Cardiac muscle cell (in vitro differentiated cells and primary cell): ENCODE data around the gene KIAA0930. TPM values are rescaled to one million over a fixed set of nuclear protein-coding genes. Genes with fewer than 3 reads are reported as not detected.
A peak's percentile ranks its signal among the peaks of the same experiment; 100 is the strongest.

Source experiments
- DNase-seq, 2 donors: peaks; one replicate each; pipeline versions ENCODE4 v3.0.0 to v3.0.0-alpha.2; 2010 to 2017; ENCODE audit warnings: low read depth in 1 of 2, low spot score in 1 of 2
- H3K27ac ChIP-seq: fragments of 200-600 bp; sonication (generic); 2 replicates; pipeline ENCODE4 v1.5.1; 2016
- H3K27me3 ChIP-seq: fragments of 200-600 bp; sonication (generic); 2 replicates; pipeline ENCODE4 v1.6.0; 2016; ENCODE audit warnings: control low read depth
- H3K36me3 ChIP-seq: fragments of 200-600 bp; sonication (generic); 2 replicates; pipeline ENCODE4 v1.5.1; 2016; ENCODE audit warnings: control low read depth
- H3K4me1 ChIP-seq: fragments of 200-600 bp; sonication (generic); 2 replicates; pipeline ENCODE4 v1.8.1; 2017; ENCODE audit warnings: low read depth, mild to moderate bottlenecking, mixed run types
- H3K4me3 ChIP-seq: fragments of 200-600 bp; sonication (generic); 2 replicates; pipeline ENCODE4 v1.5.1; 2016; ENCODE audit warnings: mild to moderate bottlenecking
- H3K9me3 ChIP-seq: fragments of 200-600 bp; sonication (generic); 2 replicates; pipeline ENCODE4 v1.5.1; 2017; ENCODE audit warnings: low read depth, mild to moderate bottlenecking, control low read depth
- polyA plus RNA-seq: library from polyadenylated mRNA; unstranded; fragments of >200 nt; fragmentation: Nextera tagmentation; extraction: Ambion mirVana; gene quantifications from 2 replicates; pipeline ENCODE4 v1.2.1, GENCODE V29; 2016
- total RNA-seq: library from RNA; depleted of rRNA; stranded (reverse); fragments of >200 nt; gene quantifications from 2 replicates; pipeline ENCODE4 v1.2.3, GENCODE V29; 2016
- TF ChIP-seq, protein P1 (sequence below): IDR thresholded peaks from 2 replicates; pipeline ENCODE4 v1.5.1; 2012; ENCODE audit warnings: low read depth, mild to moderate bottlenecking, low read length

KIAA0930 gene
- total and polyA plus RNA-seq, 2 experiments from 2014 or later, result 11.8 to 12.7 TPM

DNA sequence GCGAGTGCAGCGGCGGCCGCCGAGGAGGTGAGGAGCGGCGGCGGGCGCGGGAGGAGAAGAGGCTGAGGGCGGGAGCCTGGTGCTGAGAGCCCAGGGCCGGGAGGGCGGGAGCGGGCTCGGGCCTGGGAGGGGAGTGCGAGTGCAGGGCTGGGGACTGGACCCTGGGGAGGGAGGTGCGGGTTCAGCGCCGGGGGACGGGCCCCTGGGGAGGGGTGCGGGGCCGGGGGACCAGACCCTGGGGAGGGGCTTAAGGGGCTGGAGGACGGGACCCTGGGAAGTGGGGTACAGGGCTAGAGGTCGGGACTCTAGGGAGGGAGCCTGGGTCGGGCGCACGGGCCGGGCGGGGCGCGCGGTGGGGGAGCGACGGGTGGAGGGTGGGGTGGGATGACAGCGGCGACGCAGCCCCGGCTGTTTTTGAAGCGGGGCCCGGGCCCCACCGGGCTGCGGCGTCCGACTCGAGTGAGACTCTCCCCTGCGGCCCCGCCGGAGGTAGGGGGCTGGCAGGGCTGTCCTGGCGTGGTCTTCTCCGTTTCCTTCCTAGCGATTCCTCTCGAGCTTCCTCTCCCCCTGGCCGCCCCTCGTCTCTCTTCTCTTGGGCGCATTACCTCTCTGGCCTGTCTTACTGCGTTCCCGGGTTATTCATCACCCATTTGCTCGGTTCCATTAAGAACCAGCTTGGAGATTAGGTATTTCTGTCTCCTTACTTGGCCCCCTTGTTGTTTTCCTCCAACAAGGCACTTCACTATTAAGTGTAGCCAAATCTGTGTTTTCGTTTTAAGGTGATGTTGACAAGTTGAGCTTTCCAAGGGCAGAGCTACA lies 76.2 kb downstream of the KIAA0930 start:
- Histone ChIP-seq H3K36me3 (peaks cover 24% of the 10 kb centered on the region), H3K9me3 (no peaks in the 10 kb centered on the region), H3K4me3 (peak overlapping the region; percentile 79), H3K27ac (peak overlapping the region; percentile 93), H3K27me3 (no peaks in the 10 kb centered on the region), H3K4me1 (peaks cover 9% of the 10 kb centered on the region)
- DNase-seq, result peak; percentile 41 to 74
- TF ChIP-seq, protein P1, sequence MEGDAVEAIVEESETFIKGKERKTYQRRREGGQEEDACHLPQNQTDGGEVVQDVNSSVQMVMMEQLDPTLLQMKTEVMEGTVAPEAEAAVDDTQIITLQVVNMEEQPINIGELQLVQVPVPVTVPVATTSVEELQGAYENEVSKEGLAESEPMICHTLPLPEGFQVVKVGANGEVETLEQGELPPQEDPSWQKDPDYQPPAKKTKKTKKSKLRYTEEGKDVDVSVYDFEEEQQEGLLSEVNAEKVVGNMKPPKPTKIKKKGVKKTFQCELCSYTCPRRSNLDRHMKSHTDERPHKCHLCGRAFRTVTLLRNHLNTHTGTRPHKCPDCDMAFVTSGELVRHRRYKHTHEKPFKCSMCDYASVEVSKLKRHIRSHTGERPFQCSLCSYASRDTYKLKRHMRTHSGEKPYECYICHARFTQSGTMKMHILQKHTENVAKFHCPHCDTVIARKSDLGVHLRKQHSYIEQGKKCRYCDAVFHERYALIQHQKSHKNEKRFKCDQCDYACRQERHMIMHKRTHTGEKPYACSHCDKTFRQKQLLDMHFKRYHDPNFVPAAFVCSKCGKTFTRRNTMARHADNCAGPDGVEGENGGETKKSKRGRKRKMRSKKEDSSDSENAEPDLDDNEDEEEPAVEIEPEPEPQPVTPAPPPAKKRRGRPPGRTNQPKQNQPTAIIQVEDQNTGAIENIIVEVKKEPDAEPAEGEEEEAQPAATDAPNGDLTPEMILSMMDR, result no peak

DNA sequence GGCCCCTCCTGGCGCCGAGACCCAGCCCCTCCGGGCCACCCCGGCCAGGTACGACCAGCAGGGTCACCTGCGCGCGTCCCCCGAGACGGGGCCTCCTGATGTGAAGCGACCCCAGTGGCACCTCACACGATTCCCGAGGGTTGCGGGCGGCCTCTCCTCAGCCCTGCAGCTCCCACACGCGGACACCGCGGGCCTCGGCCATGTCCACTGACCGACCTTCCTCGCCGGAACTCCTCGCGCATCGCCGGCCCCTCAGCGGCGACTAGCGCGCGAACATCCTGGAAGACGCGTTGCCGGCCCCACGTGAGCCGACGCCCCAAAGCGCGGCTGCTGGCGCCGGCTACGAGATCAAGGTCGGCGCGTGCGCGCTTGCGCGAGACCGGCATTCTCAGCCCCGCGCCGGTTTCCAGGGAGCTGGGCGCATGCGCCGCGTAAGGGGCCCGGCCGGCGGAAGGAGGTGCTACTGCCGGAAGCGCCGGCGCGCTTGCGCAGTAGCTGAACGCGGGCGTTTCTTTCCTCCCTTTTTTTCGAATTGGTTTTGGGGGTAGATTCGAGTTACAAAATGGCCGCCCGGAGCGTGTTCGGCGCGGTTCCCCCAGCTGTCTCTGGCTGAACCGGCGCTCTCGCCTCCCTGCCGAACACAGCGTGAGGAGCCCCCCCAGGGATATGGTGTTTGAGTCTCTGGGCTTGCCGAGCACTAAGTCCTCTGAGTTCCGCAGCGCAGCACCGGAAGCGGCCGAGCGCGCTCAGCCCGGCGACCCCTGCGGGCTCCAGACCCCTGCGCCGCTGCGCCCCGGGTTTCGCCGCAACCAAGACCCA lies 77.0 kb downstream of the KIAA0930 start, which contains the start of gene NUP50:
TSS of gene NUP50 (plus strand) at position 475 of the 819 bp plus-strand sequence. CDS start 4,253 bp downstream, outside the sequence.
- H3K27ac ChIP-seq, result peak within 1 kb of the TSS; percentile 93
- H3K4me3 ChIP-seq, result peak within 1 kb of the TSS; percentile 79
- H3K27me3 ChIP-seq, result no peaks in the 10 kb centered on the region
- peak; percentile 97 to 98 for DNase-seq
- TF ChIP-seq, protein P1, result no peak
- H3K4me1 ChIP-seq, result peaks cover 9% of the 10 kb centered on the region
- no peaks in the 10 kb centered on the region for H3K9me3 ChIP-seq
- peaks cover 18% of the 10 kb centered on the region for H3K36me3 ChIP-seq

DNA sequence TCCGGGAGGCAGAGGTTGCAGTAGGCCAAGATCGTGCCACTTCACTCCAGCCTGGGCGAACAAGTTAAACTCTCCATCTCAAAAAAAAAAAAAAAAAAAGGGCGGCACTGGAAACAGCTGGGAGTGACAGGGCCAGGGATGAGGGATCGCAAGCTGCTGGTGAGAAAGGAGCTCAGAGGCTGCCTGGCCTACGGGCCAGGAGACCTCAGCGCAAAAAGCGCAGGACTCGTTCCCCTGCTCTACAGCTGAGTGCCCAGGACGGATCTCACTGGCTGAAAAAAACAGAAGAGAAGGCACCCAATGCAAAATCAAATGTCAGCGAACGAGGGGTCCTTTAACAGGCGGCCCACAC lies 77.6 kb downstream of the KIAA0930 start:
- TF ChIP-seq, protein P1, result no peak
- peaks cover 13% of the 10 kb centered on the region for H3K36me3 ChIP-seq
- H3K4me1 ChIP-seq, result peaks cover 9% of the 10 kb centered on the region
- peak; percentile 54 to 60 for DNase-seq
- H3K4me3 ChIP-seq, result peak overlapping the region; percentile 79
- H3K27me3 ChIP-seq, result no peaks in the 10 kb centered on the region
- peak overlapping the region; percentile 77 for H3K27ac ChIP-seq
- no peaks in the 10 kb centered on the region for H3K9me3 ChIP-seq

DNA sequence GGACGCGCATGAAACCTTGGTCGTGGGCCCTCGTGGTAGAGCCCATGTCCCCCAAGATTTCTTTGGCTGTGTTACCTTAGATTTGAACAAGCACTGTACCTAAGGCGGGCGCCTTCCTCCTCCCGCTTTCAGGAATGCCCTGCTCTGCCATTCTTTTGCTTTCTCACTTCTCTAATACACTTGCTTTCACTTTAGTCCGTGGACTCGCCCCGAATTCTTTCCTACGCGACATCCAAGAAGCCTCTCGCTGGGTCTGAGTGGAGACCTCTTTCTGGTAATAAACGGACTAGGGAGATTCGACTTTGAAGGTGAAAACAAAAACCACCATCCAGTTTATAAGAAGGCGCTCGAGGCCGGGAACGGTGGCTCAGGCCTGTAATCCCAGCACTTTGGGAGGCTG lies 78.2 kb downstream of the KIAA0930 start:
- no peaks in the 10 kb centered on the region for H3K27me3 ChIP-seq
- peaks cover 10% of the 10 kb centered on the region for H3K36me3 ChIP-seq
- H3K27ac ChIP-seq, result no peak overlapping the region
- H3K9me3 ChIP-seq, result no peaks in the 10 kb centered on the region
- no peak for DNase-seq
- peaks cover 9% of the 10 kb centered on the region for H3K4me1 ChIP-seq
- TF ChIP-seq, protein P1, result no peak
- peak overlapping the region; percentile 79 for H3K4me3 ChIP-seq

DNA sequence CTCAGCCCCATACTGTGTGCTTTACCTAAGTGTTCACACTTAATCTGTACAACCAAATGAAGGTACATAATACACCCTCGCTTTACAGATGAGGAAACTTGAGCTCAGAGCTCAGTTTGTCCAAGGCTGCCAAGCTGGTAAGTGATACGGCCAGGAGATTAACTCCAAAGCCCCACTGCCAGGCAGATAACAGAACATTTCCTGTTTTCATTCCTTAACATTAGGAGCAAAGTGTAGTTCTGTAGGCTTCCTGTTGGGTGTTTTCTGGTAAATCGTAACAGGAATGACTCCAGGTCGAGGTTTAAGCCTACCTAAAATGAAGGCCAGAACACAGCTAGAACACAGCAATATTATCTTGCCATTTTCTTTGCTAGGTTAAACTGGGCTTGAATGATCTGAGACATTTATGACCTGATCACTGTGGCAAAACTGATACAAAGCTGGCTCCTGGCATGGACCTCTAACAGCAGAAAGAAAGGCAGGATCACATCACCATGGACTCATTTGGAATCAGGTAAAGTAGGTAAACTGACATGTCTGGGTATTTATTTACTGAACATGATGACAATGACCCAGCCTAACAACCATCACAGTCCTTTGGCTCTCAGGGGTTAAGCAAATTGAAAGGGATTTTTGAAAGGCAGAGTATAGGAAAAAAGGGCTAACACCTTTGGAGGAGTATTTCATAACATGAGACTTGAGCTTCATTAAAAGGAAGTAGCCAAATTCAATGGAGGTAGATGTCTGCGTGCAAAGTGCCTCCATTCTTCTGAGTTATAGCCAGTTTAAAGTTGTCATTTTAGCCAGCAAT lies 80.8 kb downstream of the KIAA0930 start:
- H3K4me1 ChIP-seq, result no peaks in the 10 kb centered on the region
- H3K27me3 ChIP-seq, result no peaks in the 10 kb centered on the region
- TF ChIP-seq, protein P1, result no peak
- H3K9me3 ChIP-seq, result no peaks in the 10 kb centered on the region
- DNase-seq, result peak in 1 of 2 donors; percentile 68
- H3K36me3 ChIP-seq, result no peaks in the 10 kb centered on the region
- H3K4me3 ChIP-seq, result no peak overlapping the region
- H3K27ac ChIP-seq, result no peak overlapping the region
